DLD1 (cell line): ENCODE data around the gene NHERF1.

Source experiments
- in situ Hi-C: cut with HindIII; loops from 2 replicates; pipeline ENCODE4 v1.10.0; 2017; ENCODE audit warnings: low sequenced_read_pairs

Gene NHERF1

GRCh38 chr17:74748279-74748528 lies 224 bp upstream of the NHERF1 start:
- in situ Hi-C loops = no loop called here

- in situ Hi-C loops = no loop called here
These were observed 1.0 kb downstream of the NHERF1 start for GRCh38 chr17:74749279-74750038.

DNA sequence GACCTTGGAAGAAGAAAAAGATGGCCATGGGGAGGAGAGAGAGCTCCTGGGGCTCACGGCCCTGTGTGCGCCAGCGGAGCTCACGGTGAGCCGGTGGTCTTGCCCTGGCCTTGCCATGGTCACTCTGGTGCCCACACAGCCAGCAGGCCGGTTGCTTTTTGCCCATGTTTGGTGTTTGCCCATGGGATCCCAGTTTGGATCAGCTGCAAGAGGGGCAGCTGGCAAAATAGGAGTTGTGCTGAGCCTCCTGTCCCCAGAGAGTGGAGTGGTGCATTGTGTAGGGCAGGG lies 1.6 kb downstream of the NHERF1 start:
- in situ Hi-C loops = no loop called here

- in situ Hi-C loops = no loop called here
These were observed 2.1 kb downstream of the NHERF1 start for GRCh38 chr17:74750327-74751069.

- in situ Hi-C loops = no loop called here
These were observed 4.0 kb downstream of the NHERF1 start for GRCh38 chr17:74752415-74752814.

- in situ Hi-C loops = no loop called here
These were observed 4.5 kb downstream of the NHERF1 start for GRCh38 chr17:74752822-74753401.

- in situ Hi-C loops = no loop called here
These were observed 6.4 kb downstream of the NHERF1 start for GRCh38 chr17:74754832-74755231.

GRCh38 chr17:74755533-74755932 lies 7.1 kb downstream of the NHERF1 start:
- in situ Hi-C loops = no loop called here

DNA sequence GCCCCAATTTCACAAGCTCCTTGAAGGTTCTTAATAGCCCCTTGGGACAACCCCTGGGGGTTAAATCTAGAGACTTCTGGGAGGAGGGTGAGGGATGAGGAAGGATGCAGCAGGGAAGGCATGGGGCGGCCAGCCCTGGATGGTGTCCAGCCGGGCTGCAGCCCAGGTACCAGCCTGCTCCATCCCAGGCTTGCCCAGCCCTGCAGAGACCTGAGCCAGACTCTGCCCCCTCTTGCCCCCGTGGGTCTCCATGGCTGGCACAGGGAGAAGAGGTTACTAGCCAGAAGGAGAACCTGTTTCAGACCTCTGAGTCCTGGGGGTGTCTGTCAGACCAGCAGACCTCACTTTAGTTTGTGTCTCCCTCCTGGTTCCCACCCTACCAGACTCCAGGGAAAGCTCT lies 8.5 kb downstream of the NHERF1 start:
- in situ Hi-C loops = no loop called here

DNA sequence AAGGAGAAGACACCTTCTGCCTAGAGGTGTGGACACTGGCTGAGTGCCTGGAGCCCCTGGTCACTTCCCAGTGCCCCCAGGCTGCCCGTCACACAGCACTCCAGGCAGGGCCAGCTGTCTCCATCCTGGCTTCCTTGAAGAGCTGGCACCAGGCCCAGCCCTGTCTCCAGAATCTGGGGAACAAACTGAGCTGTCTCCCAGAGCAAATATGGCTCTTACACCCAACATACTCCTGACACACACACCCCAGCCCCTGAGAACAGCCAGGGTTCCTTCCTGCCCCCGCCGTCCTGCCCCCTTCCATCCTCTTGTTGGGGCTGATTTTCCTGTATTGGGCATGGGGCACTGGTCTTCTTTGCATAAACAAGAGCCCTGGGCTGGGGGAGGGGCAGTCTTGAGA lies 9.1 kb downstream of the NHERF1 start:
- in situ Hi-C loops = no loop called here

- in situ Hi-C loops = no loop called here
These were observed 9.8 kb downstream of the NHERF1 start for GRCh38 chr17:74757931-74758847.

DNA sequence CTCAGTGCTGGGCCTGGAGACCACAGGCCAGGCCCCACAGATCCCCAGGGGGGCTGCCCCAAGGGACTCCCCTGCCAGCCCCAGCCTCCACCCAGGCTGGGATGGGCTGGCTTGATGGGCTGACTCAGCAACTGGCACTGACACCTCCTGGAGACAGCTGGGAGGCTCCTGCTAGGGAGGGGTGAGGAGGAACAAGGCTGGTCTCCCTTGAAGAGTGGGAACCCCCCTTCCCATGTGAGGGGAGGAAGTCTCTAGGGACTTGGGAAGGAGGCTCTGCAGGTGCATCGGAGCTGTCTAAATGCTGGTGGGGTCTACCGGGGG lies 10.4 kb downstream of the NHERF1 start:
- in situ Hi-C loops = no loop called here

- in situ Hi-C loops = no loop called here
These were observed 10.9 kb downstream of the NHERF1 start for GRCh38 chr17:74759243-74759801.

DNA sequence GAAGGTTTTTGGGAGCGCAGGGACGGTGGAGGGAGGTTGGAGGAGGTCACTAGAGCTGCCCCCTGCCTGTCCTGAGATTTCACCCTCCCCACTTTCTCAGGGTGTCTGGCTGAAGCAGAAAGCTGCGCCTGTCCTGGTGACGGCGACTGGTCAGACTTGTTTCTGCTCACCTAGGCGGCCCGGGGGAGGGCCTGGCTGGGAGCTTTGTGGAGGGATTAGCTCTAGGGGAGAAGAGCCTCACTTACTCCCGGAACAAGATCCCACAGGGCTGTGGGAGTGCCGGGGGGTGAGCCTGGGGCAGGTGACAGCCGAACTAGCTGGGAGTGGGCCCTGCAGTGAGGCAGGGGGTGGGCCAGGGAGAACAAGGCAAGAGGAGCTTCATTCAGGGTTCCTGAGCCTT lies 11.5 kb downstream of the NHERF1 start:
- in situ Hi-C loops = no loop called here

- in situ Hi-C loops = no loop called here
These were observed 12.1 kb downstream of the NHERF1 start for GRCh38 chr17:74760404-74761105.

DNA sequence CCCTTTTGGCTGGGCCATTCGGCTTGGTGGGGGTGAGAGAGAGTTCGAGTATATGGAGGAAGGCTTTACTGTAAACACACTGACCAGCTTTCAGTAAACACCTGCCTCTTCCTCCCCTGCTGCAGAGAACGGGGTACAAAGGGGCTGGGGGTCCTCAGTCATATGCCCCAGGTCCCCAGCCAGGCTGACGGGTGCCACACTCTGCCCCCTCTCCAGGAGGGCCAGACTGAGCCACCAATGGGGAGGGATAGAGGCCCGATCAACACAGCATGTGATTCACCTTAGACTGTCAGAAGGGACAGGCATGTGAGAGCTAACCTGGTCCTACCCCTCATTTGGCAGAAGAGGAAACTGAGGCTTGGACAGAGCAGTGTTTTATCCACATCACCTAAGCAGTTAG lies 13.0 kb downstream of the NHERF1 start:
- in situ Hi-C loops = no loop called here

DNA sequence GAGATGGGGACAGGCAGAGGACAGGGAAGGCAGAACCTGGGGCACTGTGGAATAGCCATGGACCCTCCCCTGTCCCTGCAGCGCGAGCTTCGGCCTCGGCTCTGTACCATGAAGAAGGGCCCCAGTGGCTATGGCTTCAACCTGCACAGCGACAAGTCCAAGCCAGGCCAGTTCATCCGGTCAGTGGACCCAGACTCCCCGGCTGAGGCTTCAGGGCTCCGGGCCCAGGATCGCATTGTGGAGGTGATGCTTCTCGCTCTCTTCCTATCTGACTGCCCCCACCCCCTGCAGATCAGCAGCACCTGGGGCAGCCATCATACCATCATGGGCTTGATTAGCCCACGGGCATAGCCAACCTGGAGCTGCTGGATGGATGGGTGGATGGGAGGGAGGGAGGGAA lies 13.5 kb downstream of the NHERF1 start:
- in situ Hi-C loops = no loop called here

- in situ Hi-C loops = no loop called here
These were observed 15.3 kb downstream of the NHERF1 start for GRCh38 chr17:74763565-74764387.

- in situ Hi-C loops = no loop called here
These were observed 16.4 kb downstream of the NHERF1 start for GRCh38 chr17:74764751-74765286.

DNA sequence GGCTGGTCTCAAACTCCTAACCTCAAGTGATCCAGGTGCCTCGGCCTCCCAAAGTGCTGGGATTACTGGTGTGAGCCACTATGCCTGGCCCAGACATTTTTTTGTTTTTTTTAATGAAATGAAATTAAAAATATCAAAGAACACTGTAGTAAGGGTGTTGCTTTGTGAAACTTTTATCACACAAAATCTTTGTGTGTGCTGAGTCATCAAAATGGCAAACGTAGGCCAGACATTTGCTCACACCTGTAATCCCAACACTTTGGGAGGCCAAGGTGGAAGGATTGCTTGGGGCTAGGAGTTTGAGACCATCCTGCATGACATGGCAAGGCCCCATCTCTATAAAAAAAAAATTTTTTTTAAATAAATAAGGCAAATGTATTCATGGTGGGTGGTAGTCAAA lies 18.0 kb downstream of the NHERF1 start:
- in situ Hi-C loops = no loop called here
